OCI-LY7 (cell line): ENCODE results near the gene PRICKLE2. TPM values are rescaled to one million over a fixed set of nuclear protein-coding genes. Genes with fewer than 3 reads are reported as not detected.

Experiments used
- BruUV-seq: library from RNA; stranded (reverse); fragments of 400-500 nt; replicated peaks from 2 replicates; lab custom pipeline; 2021; lab: Mats Ljungman, UMichigan
- CTCF ChIA-PET: fragments of 300-600 bp; sonication (Branson Sonifier 250); formaldehyde crosslinking; loops from one replicate; lab custom pipeline; 2022; ENCODE audit warnings: antibody characterized with exemption; ENCODE audit not compliant: unreplicated experiment; lab: Charles Lee
- POLR2A ChIA-PET: fragments of 300-600 bp; sonication (Branson Sonifier 250); formaldehyde crosslinking; loops from one replicate; lab custom pipeline; 2022; ENCODE audit warnings: antibody characterized with exemption; lab: Charles Lee
- DNase-seq: peaks from one replicate; pipeline ENCODE4 v3.0.0-alpha.2; 2015; ENCODE audit warnings: low spot score
- H2AFZ ChIP-seq: fragments of 200-600 bp; sonication (generic), shearing (Covaris generic); 2 replicates; pipeline ENCODE4 v1.6.1; 2014; ENCODE audit warnings: mild to moderate bottlenecking, antibody characterized with exemption, low read length, moderate library complexity
- H3K27ac ChIP-seq: fragments of 200-600 bp; sonication (generic); 2 replicates; pipeline ENCODE4 v1.5.1; 2014; ENCODE audit warnings: mixed run types, low read depth, mild to moderate bottlenecking, moderate library complexity, low read length, inconsistent platforms; ENCODE audit not compliant: poor library complexity, severe bottlenecking
- H3K36me3 ChIP-seq: fragments of 200-600 bp; sonication (generic); 2 replicates; pipeline ENCODE4 v1.6.1; 2014; ENCODE audit warnings: mild to moderate bottlenecking, antibody characterized with exemption, low read length, moderate library complexity, mixed read lengths; ENCODE audit not compliant: insufficient read depth
- H3K4me1 ChIP-seq: fragments of 200-600 bp; sonication (generic); 2 replicates; pipeline ENCODE4 v1.5.1; 2014; ENCODE audit warnings: mild to moderate bottlenecking, low read length; ENCODE audit not compliant: insufficient read depth, poor library complexity, severe bottlenecking
- H3K4me2 ChIP-seq: fragments of 200-600 bp; sonication (generic); 2 replicates; pipeline ENCODE4 v1.6.1; 2014; ENCODE audit warnings: mild to moderate bottlenecking, low read length
- H3K4me3 ChIP-seq: fragments of 200-600 bp; sonication (generic); 2 replicates; pipeline ENCODE4 v1.5.1; 2014; ENCODE audit warnings: mild to moderate bottlenecking, low read depth, low read length; ENCODE audit not compliant: poor library complexity, severe bottlenecking
- H3K79me2 ChIP-seq: fragments of 200-600 bp; sonication (generic); 2 replicates; pipeline ENCODE4 v1.6.1; 2016; ENCODE audit warnings: low read depth, mild to moderate bottlenecking, low read length, moderate library complexity, mixed read lengths; ENCODE audit not compliant: insufficient read depth
- H3K9me2 ChIP-seq: fragments of 200-600 bp; sonication (generic); 2 replicates; pipeline ENCODE4 v1.6.1; 2016; ENCODE audit warnings: mild to moderate bottlenecking, low read length, mixed read lengths; ENCODE audit not compliant: insufficient read depth
- H3K9me3 ChIP-seq: fragments of 200-600 bp; sonication (generic); 2 replicates; pipeline ENCODE4 v1.6.1; 2014; ENCODE audit warnings: mild to moderate bottlenecking, mixed run types, low read length, mixed read lengths
- H4K20me1 ChIP-seq: fragments of 200-600 bp; sonication (generic); 2 replicates; pipeline ENCODE4 v1.6.1; 2014; ENCODE audit warnings: mild to moderate bottlenecking, antibody characterized with exemption, low read length, moderate library complexity, mixed read lengths; ENCODE audit not compliant: insufficient read depth
- EZH2phosphoT487 ChIP-seq: fragments of 200-600 bp; sonication (generic); IDR thresholded peaks from 2 replicates; pipeline ENCODE4 v1.6.1; 2018; ENCODE audit warnings: low read depth, borderline replicate concordance, mild to moderate bottlenecking, mixed run types, antibody characterized with exemption, low read length, moderate library complexity, mixed read lengths
- intact Hi-C: fragments of 100-400 bp; cut with micrococcal nuclease; formaldehyde crosslinking; loops from one replicate; pipeline ENCODE4 v1.10.0; 2022; ENCODE audit not compliant: unreplicated experiment
- total RNA-seq, 2 experiments: library from RNA; depleted of rRNA in 1 of 2; stranded (reverse); fragments of >200 nt in 1 of 2; shearing (Covaris generic) in 1 of 2; gene quantifications; 2 replicates each; pipeline ENCODE4 v1.2.3, GENCODE V29; 2014 to 2022
- TF ChIP-seq, protein P1 (sequence below): fragments of 200-600 bp; sonication (generic); conservative IDR thresholded peaks from 2 replicates; pipeline ENCODE4 v1.5.1; 2014; ENCODE audit warnings: mild to moderate bottlenecking, antibody characterized with exemption, low read length, moderate library complexity, mixed read lengths

The PRICKLE2 gene
- total RNA-seq, 2 experiments from 2014 or later = 2.0 to 3.9 TPM

DNA sequence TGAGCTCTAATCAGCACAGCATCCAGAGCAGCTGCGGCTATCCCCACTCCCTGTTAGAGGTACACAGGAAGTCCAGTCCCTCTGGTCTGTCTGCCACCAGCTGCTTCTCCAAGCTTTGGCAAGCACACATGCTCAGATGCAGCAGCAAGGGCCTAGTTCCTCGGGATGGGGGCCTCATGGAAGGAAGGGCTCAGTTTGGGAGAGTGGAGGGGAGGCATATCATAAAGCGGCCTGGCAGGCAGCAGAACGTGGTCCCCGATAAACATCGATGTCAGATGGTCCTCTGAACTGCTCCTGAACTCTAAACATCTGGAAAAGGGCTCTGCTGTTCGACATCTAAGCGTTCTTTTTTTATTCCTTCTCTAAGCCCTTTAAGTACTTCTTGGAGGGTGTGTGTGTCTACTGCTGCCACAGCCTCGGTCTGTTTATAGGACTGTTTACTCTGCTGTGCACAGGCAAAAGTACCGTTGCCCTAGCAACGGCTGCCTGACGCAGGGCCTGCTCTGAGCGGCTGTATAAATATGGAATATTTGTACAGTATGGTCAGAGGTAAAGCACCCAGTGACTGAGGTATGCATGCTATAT lies 74.6 kb downstream of the PRICKLE2 start:
- no peaks in the 10 kb centered on the region for H3K9me3 ChIP-seq
- H3K9me2 ChIP-seq = no peaks in the 10 kb centered on the region
- no peak overlapping the region for H2AFZ ChIP-seq
- CTCF ChIA-PET = no interaction called here
- no peak for DNase-seq
- POLR2A ChIA-PET = interaction anchor here (1.3 kb wide), 1 partner anchor 20 kb away, joined by 3 read pairs; no protein-coding TSS in a partner anchor
- H3K36me3 ChIP-seq = no peaks in the 10 kb centered on the region
- no peaks in the 10 kb centered on the region for H3K79me2 ChIP-seq
- intact Hi-C loops = no loop called here
- TF ChIP-seq, protein P1, sequence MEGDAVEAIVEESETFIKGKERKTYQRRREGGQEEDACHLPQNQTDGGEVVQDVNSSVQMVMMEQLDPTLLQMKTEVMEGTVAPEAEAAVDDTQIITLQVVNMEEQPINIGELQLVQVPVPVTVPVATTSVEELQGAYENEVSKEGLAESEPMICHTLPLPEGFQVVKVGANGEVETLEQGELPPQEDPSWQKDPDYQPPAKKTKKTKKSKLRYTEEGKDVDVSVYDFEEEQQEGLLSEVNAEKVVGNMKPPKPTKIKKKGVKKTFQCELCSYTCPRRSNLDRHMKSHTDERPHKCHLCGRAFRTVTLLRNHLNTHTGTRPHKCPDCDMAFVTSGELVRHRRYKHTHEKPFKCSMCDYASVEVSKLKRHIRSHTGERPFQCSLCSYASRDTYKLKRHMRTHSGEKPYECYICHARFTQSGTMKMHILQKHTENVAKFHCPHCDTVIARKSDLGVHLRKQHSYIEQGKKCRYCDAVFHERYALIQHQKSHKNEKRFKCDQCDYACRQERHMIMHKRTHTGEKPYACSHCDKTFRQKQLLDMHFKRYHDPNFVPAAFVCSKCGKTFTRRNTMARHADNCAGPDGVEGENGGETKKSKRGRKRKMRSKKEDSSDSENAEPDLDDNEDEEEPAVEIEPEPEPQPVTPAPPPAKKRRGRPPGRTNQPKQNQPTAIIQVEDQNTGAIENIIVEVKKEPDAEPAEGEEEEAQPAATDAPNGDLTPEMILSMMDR = no peak
- no peak for TF ChIP-seq EZH2phosphoT487
- H3K4me2 ChIP-seq = no peak overlapping the region
- H3K27ac ChIP-seq = no peak overlapping the region
- no peaks in the 10 kb centered on the region for H3K4me1 ChIP-seq
- no peaks in the 10 kb centered on the region for H4K20me1 ChIP-seq
- no peak overlapping the region for H3K4me3 ChIP-seq
- BruUV-seq = no TSS peak

- CTCF ChIA-PET = no interaction called here
- Histone ChIP-seq H3K9me2 (no peaks in the 10 kb centered on the region), H3K9me3 (no peaks in the 10 kb centered on the region), H3K27ac (no peak overlapping the region), H3K79me2 (no peaks in the 10 kb centered on the region), H3K4me2 (no peak overlapping the region), H3K4me3 (no peak overlapping the region), H3K4me1 (no peaks in the 10 kb centered on the region), H2AFZ (no peak overlapping the region), H4K20me1 (no peaks in the 10 kb centered on the region), H3K36me3 (no peaks in the 10 kb centered on the region)
- POLR2A ChIA-PET = interaction anchor here (0.7 to 1.3 kb wide), 2 partner anchors 18 to 20 kb away, joined by 3 to 7 read pairs; no protein-coding TSS in a partner anchor
- TF ChIP-seq EZH2phosphoT487 = no peak
- TF ChIP-seq, protein P1 = no peak
- no peak for DNase-seq
- intact Hi-C loops = no loop called here
- BruUV-seq = no TSS peak
These were observed 75.4 kb downstream of the PRICKLE2 start for GRCh38 chr3:64149886-64150285.

DNA sequence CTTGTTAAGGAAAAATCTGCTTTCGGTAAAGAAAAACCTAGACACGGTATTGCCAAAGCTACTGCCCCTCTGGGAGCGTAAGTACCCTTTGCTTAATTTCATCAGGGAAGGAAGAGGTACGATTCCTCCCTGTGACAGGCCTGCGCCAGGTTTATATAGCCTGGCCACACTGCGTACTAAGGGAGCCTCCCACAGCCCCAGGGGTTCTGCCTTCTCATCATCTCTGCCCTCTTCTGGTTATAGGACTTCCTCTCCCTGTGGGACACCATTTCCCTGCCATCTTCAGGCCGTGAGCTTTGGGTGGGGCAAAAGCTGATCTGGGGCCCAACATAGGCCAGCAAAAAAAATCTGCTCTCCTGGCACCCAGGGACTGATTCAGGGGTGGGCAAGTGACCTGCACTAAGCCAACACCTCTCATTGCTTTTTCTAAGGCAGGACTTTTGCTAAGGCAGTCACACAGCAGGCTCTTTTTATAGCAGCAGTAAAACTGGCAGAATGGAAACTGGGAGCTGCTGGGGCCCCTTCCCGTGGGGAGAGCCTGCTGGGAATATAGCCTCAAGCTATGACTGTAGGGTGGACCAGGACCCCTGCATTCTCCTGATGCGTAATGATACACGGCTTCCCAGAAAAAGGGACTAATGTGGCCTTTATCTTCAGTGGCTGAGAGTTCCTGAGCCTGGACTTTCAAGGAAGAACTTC lies 76.2 kb downstream of the PRICKLE2 start:
- no peak for TF ChIP-seq EZH2phosphoT487
- TF ChIP-seq, protein P1 = no peak
- Histone ChIP-seq H4K20me1 (no peaks in the 10 kb centered on the region), H3K27ac (no peak overlapping the region), H3K9me3 (no peaks in the 10 kb centered on the region), H3K79me2 (no peaks in the 10 kb centered on the region), H3K4me3 (no peak overlapping the region), H3K4me1 (no peaks in the 10 kb centered on the region), H3K36me3 (no peaks in the 10 kb centered on the region), H3K9me2 (no peaks in the 10 kb centered on the region), H2AFZ (no peak overlapping the region), H3K4me2 (no peak overlapping the region)
- ChIA-PET CTCF (no interaction called here), POLR2A (interaction anchor here (1.2 to 1.3 kb wide), 2 partner anchors 9 to 21 kb away, joined by 3 read pairs; no protein-coding TSS in a partner anchor)
- intact Hi-C loops = no loop called here
- DNase-seq = no peak
- no TSS peak for BruUV-seq
